ENCODE measurements around the gene DYSF. TPM values are rescaled to one million over a fixed set of nuclear protein-coding genes. Genes with fewer than 3 reads are reported as not detected.

Gene DYSF
- total and polyA plus RNA-seq, 5 donors: 36.7 to 49.4 (median 42.1) TPM

DNA sequence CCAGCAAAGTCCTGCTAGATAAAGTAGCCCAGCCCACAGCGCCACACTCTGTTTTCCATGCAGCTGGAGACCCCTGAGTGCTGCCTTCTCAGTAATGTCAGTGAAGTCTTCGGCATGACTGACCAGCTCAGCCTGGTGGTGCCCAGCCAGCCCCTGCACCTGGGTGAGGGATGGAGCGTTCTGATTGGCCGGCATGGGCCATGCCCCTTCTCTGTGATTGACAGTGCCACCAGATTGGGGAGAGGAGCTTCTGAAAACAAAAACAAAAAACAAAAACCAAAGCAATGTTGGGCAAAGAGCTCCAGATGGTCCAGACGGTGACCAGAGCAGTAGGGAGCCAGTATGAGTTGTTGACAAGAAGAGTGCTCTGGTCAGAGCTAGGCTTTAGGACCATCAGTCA, 122.6 kb downstream of the DYSF start:
- Histone ChIP-seq H3K27ac (ENCODE audit: low read length) (no peak overlapping the region), H3K4me1 (ENCODE audit: control insufficient read depth, insufficient read depth, low read length) (peaks cover 14% of the 10 kb centered on the region), H3K27me3 (ENCODE audit: control insufficient read depth, insufficient read depth) (no peaks in the 10 kb centered on the region), H3K4me3 (ENCODE audit: low read length) (no peak overlapping the region), H3K9me3 (ENCODE audit: control insufficient read depth, low read length) (no peaks in the 10 kb centered on the region)
- WGBS: 91% methylated on average over 5 of the region's 5 CpGs
- ATAC-seq: no peak
- no peak for DNase-seq
- intact Hi-C loops (cut with DNase I): no loop called here

DNA sequence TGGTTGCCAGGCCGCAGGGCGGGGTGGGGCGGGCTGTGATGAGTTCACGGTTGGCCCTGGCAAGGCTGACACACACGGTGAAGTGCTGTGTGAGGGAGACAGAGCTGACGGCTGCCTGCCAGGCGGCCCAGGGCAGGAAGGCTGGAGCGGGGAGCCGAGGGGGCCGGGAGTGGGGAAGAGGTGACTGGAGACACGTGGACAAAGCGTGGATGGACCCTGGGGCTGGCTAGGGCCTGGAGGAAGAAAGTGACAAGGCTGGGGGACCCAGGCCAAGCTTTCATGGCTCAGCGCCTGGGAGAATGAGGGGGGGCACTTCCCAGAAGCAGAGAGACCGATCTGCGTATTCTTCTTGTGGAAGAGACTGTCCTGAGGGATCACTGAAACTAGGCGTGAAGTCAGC, 123.2 kb downstream of the DYSF start:
- ATAC-seq: peak; percentile 60 to 67
- WGBS: 36% methylated on average over 16 of the region's 16 CpGs

DNA sequence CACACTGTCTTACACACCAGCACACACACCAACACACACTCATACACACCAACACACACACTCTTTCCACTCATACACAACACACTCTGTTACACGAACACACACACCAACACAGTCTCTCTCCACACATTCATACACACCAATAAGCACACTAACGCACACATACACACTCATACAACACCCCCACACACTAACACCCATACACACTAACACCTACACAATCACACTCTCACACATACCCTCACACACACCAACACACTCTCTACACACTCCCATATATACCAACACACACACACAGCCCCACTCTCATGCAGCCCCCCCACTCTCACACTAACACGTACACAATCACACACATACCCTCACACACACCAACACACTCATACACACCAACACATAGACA, 123.8 kb downstream of the DYSF start:
- Histone ChIP-seq H3K9me3 (ENCODE audit: control insufficient read depth, low read length) (no peaks in the 10 kb centered on the region), H3K4me3 (ENCODE audit: low read length) (no peak overlapping the region), H3K27ac (ENCODE audit: low read length) (peak overlapping the region; percentile 40), H3K4me1 (ENCODE audit: control insufficient read depth, insufficient read depth, low read length) (peaks cover 14% of the 10 kb centered on the region), H3K27me3 (ENCODE audit: control insufficient read depth, insufficient read depth) (no peaks in the 10 kb centered on the region)
- intact Hi-C loops (cut with DNase I): no loop called here
- DNase-seq (no peak), ATAC-seq (no peak)
- WGBS: 92% methylated on average over 3 of the region's 3 CpGs

More for the DNA sequence above, 123.2 kb downstream of the DYSF start:
- Histone ChIP-seq H3K4me3 (ENCODE audit: low read length) (no peak overlapping the region), H3K27me3 (ENCODE audit: control insufficient read depth, insufficient read depth) (no peaks in the 10 kb centered on the region), H3K27ac (ENCODE audit: low read length) (no peak overlapping the region), H3K4me1 (ENCODE audit: control insufficient read depth, insufficient read depth, low read length) (peaks cover 14% of the 10 kb centered on the region), H3K9me3 (ENCODE audit: control insufficient read depth, low read length) (no peaks in the 10 kb centered on the region)
- intact Hi-C loops (cut with DNase I): no loop called here
- peak; percentile 87 to 93 (median 93) for DNase-seq

DNA sequence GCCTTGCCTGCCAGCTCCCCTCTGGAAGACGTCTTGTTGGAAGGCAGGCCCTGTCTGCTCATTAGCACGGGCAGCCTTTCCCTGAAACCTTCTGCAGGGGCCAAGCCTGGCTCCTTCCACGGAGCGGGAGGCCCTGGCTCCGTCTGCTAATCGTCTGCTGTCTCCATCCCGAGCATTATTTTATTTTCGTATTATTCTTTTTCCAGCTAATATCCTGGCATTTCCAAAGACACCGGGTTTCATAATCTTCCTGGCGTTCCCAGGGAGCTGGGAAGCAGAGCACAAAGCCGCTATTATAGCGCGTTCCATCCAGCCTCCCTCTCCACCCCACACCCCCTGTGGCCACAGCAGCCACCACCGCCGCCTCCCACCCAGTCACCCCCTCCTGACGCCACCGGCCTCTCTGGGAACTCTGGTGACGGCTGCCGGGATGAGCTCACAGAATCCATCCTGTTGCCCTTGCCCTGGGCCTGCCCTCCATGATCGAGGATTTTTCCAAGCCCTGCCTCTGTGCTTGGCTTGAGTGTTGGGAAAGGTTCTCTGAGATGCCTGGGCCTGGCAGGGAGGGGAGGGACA, 125.5 kb downstream of the DYSF start:
- intact Hi-C loops (cut with DNase I): no loop called here
- Histone ChIP-seq H3K9me3 (ENCODE audit: control insufficient read depth, low read length) (no peaks in the 10 kb centered on the region), H3K27me3 (ENCODE audit: control insufficient read depth, insufficient read depth) (no peaks in the 10 kb centered on the region), H3K27ac (ENCODE audit: low read length) (peak overlapping the region; percentile 83), H3K4me3 (ENCODE audit: low read length) (no peak overlapping the region), H3K4me1 (ENCODE audit: control insufficient read depth, insufficient read depth, low read length) (peaks cover 14% of the 10 kb centered on the region)
- 56% methylated on average over 20 of the region's 20 CpGs for WGBS
- DNase-seq (peak; percentile 93 to 96 (median 95)), ATAC-seq (peak; percentile 83 to 90)

DNA sequence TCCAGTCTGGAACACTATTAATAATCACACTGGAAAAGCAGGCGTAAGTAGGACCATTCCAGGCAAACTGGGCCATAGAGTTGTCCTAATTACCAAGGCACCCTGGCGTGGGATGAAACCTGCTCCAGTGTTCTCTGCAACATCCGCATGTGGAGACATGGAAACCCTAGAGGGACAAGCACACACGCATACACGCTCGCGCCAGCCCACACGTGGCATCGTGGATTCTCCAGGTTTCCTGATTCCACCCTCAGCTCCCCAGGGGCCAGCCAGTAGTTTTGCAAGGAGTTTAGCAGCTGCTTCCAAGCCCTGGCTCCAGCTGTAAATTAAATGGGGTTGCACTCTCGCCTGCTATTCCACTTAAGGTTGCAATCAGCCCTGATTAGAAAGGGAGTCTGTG, 127.7 kb downstream of the DYSF start:
- ATAC-seq (peak; percentile 7 to 10), DNase-seq (peak; percentile 87 to 91 (median 91))
- Histone ChIP-seq H3K27ac (ENCODE audit: low read length) (no peak overlapping the region), H3K4me1 (ENCODE audit: control insufficient read depth, insufficient read depth, low read length) (peaks cover 5% of the 10 kb centered on the region), H3K4me3 (ENCODE audit: low read length) (no peak overlapping the region), H3K27me3 (ENCODE audit: control insufficient read depth, insufficient read depth) (no peaks in the 10 kb centered on the region), H3K9me3 (ENCODE audit: control insufficient read depth, low read length) (no peaks in the 10 kb centered on the region)
- intact Hi-C loops (cut with DNase I): no loop called here
- WGBS: 53% methylated on average over 10 of the region's 10 CpGs

DNA sequence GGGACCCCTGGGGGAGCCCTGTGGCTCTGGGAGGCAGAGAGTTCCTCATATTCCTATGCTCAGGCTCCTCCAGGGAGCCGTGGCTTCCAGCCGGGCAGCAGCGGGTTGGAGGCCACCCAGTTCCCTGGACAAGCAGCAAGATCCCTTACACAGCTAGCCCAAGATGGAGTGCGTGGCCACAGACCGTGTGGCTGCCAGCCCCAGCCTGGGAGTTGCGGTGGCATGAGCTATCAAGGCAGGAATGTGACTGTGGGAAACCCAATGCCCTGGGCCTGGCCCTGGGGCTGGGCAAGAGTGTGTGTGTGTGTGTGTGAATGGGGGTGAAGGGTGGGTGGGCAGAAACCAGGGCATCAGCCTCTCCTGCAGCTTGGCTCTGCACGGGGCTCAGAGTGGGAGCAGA, 130.5 kb downstream of the DYSF start:
- no peak for DNase-seq
- H3K9me3 ChIP-seq (ENCODE audit: control insufficient read depth, low read length): no peaks in the 10 kb centered on the region
- H3K4me3 ChIP-seq (ENCODE audit: low read length): no peak overlapping the region
- no peaks in the 10 kb centered on the region for H3K27me3 ChIP-seq (ENCODE audit: control insufficient read depth, insufficient read depth)
- no peak for ATAC-seq
- WGBS: 91% methylated on average over 7 of the region's 7 CpGs
- no peak overlapping the region for H3K27ac ChIP-seq (ENCODE audit: low read length)
- intact Hi-C loops (cut with DNase I): no loop called here
- no peaks in the 10 kb centered on the region for H3K4me1 ChIP-seq (ENCODE audit: control insufficient read depth, insufficient read depth, low read length)

DNA sequence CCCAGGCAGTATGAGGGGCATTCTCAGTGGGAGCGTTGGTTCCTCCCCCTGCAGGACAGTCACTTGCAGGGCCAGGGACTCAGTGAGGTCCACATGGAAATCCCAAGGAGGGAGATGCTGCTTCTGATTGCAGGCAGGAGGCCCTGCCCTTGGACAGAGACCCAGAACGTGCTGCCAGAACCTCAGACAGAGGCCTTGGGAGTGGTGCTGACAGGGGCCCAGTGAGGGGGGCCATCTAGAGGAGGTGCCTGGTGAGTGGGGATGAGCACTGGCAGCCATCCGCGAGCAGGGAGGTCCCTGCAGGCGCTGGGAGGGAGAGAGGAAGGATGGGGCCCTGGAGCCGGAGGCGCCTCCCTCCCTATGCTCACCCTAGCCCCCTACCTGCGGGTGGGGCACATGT, 133.1 kb downstream of the DYSF start:
- H3K4me3 ChIP-seq (ENCODE audit: low read length): no peak overlapping the region
- H3K4me1 ChIP-seq (ENCODE audit: control insufficient read depth, insufficient read depth, low read length): no peaks in the 10 kb centered on the region
- intact Hi-C loops (cut with DNase I): no loop called here
- no peaks in the 10 kb centered on the region for H3K27me3 ChIP-seq (ENCODE audit: control insufficient read depth, insufficient read depth)
- H3K9me3 ChIP-seq (ENCODE audit: control insufficient read depth, low read length): no peaks in the 10 kb centered on the region
- ATAC-seq (peak; percentile 21 to 59), DNase-seq (no peak)
- no peak overlapping the region for H3K27ac ChIP-seq (ENCODE audit: low read length)
- 78% methylated on average over 8 of the region's 8 CpGs for WGBS

DNA sequence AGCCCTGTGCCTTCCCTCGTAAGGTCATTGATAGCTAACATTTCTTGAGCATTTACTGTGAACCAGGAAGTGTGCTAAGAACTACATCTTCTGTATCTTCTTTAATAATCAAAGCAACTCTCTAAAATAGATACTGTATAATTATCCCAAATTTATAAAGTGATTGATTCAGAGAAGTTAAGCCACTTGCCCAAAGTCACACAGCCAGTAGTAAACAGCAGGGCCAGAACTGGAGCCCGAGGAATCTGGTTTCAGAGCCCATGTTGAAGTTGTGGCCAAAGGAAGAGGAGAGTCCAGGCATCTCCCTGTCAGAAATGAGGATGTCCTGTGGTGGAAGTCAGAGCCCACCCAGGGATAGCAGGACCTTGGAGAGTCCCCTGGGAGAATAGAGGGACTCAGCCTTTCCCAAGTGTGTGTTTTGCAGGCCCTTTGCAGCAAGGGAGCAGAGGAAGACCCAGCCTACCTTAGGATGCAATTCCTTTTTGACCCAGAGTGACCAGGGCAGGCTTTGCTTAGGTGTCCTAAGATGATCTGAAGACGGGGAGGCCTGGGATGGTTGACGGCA, 134.2 kb downstream of the DYSF start:
- ATAC-seq: no peak
- H3K4me3 ChIP-seq (ENCODE audit: low read length): no peak overlapping the region
- no peak for DNase-seq
- intact Hi-C loops (cut with DNase I): no loop called here
- no peak overlapping the region for H3K27ac ChIP-seq (ENCODE audit: low read length)
- 95% methylated on average over 4 of the region's 4 CpGs for WGBS
- no peaks in the 10 kb centered on the region for H3K9me3 ChIP-seq (ENCODE audit: control insufficient read depth, low read length)
- H3K27me3 ChIP-seq (ENCODE audit: control insufficient read depth, insufficient read depth): no peaks in the 10 kb centered on the region
- no peaks in the 10 kb centered on the region for H3K4me1 ChIP-seq (ENCODE audit: control insufficient read depth, insufficient read depth, low read length)

DNA sequence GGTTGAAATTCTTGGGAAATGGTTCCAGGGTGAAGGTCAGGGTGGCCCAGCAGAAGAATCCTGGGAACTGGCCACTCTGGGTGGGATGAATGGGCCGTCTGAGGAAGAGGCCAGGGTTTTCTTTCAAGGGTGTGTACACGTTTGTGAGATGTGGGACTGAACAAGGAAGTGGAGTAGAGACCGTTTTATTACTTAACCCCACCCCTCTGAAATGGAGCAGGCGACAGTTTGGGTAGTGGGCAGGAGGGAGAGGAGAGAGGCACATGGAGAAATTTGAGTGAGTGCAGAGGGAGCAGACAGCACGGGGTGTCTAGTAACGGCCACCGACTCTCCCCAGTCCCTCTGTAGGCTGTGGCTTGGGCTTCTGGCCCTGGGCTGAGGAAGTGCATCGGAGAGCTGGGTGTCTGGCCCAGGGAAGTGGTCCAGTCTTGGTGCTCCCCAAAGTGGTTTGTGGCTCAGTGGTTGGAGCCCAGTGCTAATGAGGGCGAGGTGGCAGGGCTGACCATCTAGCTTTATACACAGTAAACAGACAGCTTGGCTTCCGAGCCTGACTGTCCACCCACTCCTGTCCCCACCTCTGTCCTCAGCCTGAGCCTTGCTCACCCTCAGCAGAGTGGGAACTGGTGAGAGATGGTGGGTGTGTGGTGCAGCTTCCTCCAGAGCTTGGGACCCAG, 135.3 kb downstream of the DYSF start:
- no peak overlapping the region for H3K27ac ChIP-seq (ENCODE audit: low read length)
- no peak for ATAC-seq
- 70% methylated on average over 10 of the region's 10 CpGs for whole genome bisulfite sequencing
- H3K27me3 ChIP-seq (ENCODE audit: control insufficient read depth, insufficient read depth): no peaks in the 10 kb centered on the region
- no peak for DNase-seq
- no peaks in the 10 kb centered on the region for H3K9me3 ChIP-seq (ENCODE audit: control insufficient read depth, low read length)
- H3K4me3 ChIP-seq (ENCODE audit: low read length): no peak overlapping the region
- no peaks in the 10 kb centered on the region for H3K4me1 ChIP-seq (ENCODE audit: control insufficient read depth, insufficient read depth, low read length)
- intact Hi-C loops (cut with DNase I): no loop called here

DNA sequence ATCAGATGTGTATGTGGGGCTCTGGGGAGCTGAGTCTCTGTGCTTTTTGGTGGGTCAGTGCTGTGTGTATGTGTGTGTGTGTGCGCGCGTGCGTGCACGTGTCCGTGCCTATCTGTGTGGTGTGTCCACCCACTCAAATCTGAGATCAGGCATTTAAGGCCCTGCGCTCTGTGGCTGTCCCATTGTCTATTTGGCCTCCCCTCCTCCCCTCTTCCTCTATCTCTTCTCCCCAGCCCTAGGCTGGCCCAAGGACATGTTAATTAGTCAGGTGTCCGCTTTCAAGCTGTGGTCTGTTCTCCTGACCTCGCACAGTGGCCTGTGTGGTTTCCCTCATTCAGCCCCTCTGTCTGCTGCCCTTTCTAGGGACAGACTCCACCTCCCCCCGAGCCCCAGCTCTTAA, 136.4 kb downstream of the DYSF start:
- H3K4me3 ChIP-seq (ENCODE audit: low read length): no peak overlapping the region
- no peak for DNase-seq
- intact Hi-C loops (cut with DNase I): no loop called here
- ATAC-seq: no peak
- no peaks in the 10 kb centered on the region for H3K27me3 ChIP-seq (ENCODE audit: control insufficient read depth, insufficient read depth)
- 95% methylated on average over 10 of the region's 10 CpGs for WGBS
- H3K27ac ChIP-seq (ENCODE audit: low read length): no peak overlapping the region
- no peaks in the 10 kb centered on the region for H3K9me3 ChIP-seq (ENCODE audit: control insufficient read depth, low read length)
- no peaks in the 10 kb centered on the region for H3K4me1 ChIP-seq (ENCODE audit: control insufficient read depth, insufficient read depth, low read length)

DNA sequence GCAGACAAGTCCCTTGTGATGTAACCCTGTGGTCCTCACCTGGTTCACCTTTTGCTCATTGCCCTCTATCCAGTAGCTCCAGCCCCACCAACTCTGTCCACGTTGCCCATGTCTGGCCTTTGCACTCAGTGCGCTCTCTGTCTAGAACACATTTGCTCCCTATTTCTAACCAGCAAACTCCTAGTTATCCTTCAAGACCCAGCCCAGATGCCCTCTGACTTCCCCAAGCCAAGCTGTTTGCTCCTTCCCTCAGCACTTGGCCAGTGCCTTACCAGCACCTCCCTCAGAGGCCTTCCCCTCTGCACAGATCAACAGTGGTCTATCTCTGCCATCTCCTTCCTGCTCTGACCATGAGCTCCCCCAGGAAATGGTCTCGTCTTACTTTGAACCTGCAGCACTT, 137.7 kb downstream of the DYSF start:
- Histone ChIP-seq H3K4me1 (ENCODE audit: control insufficient read depth, insufficient read depth, low read length) (no peaks in the 10 kb centered on the region), H3K9me3 (ENCODE audit: control insufficient read depth, low read length) (no peaks in the 10 kb centered on the region), H3K27me3 (ENCODE audit: control insufficient read depth, insufficient read depth) (no peaks in the 10 kb centered on the region), H3K4me3 (ENCODE audit: low read length) (no peak overlapping the region), H3K27ac (ENCODE audit: low read length) (no peak overlapping the region)
- ATAC-seq (no peak), DNase-seq (no peak)
- WGBS: 86% methylated on average over 3 of the region's 3 CpGs
- intact Hi-C loops (cut with DNase I): no loop called here

All from right cardiac atrium (tissue), 5 donors.